ENCODE data around the gene EXOC1.

GRCh38 chr4:55880652-55881280 is 27.3 kb downstream of the EXOC1 start:
- TF ChIP-seq TAF1 (IDR thresholded peaks at IDR 0.05; ENCODE audit: borderline replicate concordance, low read depth, low read length), result no peak
- TF ChIP-seq POLR2A (IDR thresholded peaks at IDR 0.05; ENCODE audit: low read depth, low read length), result no peak
- TF ChIP-seq POLR2AphosphoS5 (IDR thresholded peaks at IDR 0.05; ENCODE audit: low read depth, low read length), result no peak
